Uterus (tissue), 4 donors: ENCODE measurements around the gene NFIC. TPM values are rescaled to one million over a fixed set of nuclear protein-coding genes. Genes with fewer than 3 reads are reported as not detected.

Experiments used
- DNase-seq, 2 donors: peaks; one replicate each; pipeline ENCODE4 v3.0.0-alpha.2; 2019 to 2020
- H3K27ac ChIP-seq, 2 donors: fragments of 200-600 bp; sonication (generic); 1 replicate in 1 of 2; 2 replicates in 1 of 2; pipeline ENCODE4 v1.5.1; 2016 to 2018
- H3K27me3 ChIP-seq, 2 donors: fragments of 200-600 bp; sonication (generic); one replicate each; pipeline ENCODE4 v1.5.1; 2018 to 2019; ENCODE audit warnings: control low read depth in 1 of 2
- H3K36me3 ChIP-seq, 2 donors: fragments of 200-600 bp; sonication (generic); one replicate each; pipeline ENCODE4 v1.5.1; 2019; ENCODE audit warnings: control low read depth in 1 of 2
- H3K4me1 ChIP-seq, 2 donors: fragments of 200-600 bp; sonication (generic); one replicate each; pipeline ENCODE4 v1.5.1; 2018 to 2019; ENCODE audit warnings: control low read depth in 1 of 2
- H3K4me3 ChIP-seq, 2 donors: fragments of 200-600 bp; sonication (generic); 1 replicate in 1 of 2; 2 replicates in 1 of 2; pipeline ENCODE4 v1.5.1; 2018 to 2019; ENCODE audit warnings: mild to moderate bottlenecking in 1 of 2
- H3K9me3 ChIP-seq, 2 donors: fragments of 200-600 bp; sonication (generic); one replicate each; pipeline ENCODE4 v1.5.1; 2019; ENCODE audit warnings: control low read depth in 1 of 2
- POLR2A ChIP-seq, 2 donors: fragments of 450-650 bp; IDR thresholded peaks; one replicate each; pipeline ENCODE4 v1.6.1; 2016; ENCODE audit warnings: antibody characterized with exemption in 2 of 2, mild to moderate bottlenecking in 1 of 2, moderate library complexity in 1 of 2
- intact Hi-C: fragments of 100-400 bp; cut with DNase I; formaldehyde crosslinking; loops from one replicate; pipeline ENCODE4 v1.15.1; 2023; ENCODE audit warnings: low total_unique reads
- total RNA-seq, 4 donors: library from RNA; depleted of rRNA in 3 of 4; stranded (reverse); fragments of >200 nt in 3 of 4; gene quantifications; one replicate each; pipeline versions ENCODE4 v1.1.0 to v1.2.4, GENCODE V29; 2014 to 2023
- TF ChIP-seq, protein P1 (sequence below), 4 experiments: fragments of 200-600 bp in 2 of 4; fragments of 450-650 bp in 2 of 4; sonication (generic) in 2 of 4; IDR thresholded peaks; one replicate each; pipeline ENCODE4 v1.5.1; 2016 to 2019; ENCODE audit warnings: antibody characterized with exemption in 4 of 4, mild to moderate bottlenecking in 2 of 4, moderate library complexity in 1 of 4
- donor health status: DM: yes; HTN: yes; CAD: no.

Gene NFIC
- total RNA-seq, 4 donors from 2014 or later = 18.5 to 361 (median 82.9) TPM

GRCh38 chr19:3469638-3470499, 103.5 kb downstream of the NFIC start:
- no peaks in the 10 kb centered on the region for H3K36me3 ChIP-seq
- no peaks in the 10 kb centered on the region for H3K27me3 ChIP-seq
- H3K9me3 ChIP-seq = no peaks in the 10 kb centered on the region
- peak overlapping the region; percentile 36 to 53 for H3K27ac ChIP-seq
- no peak overlapping the region for H3K4me3 ChIP-seq
- DNase-seq = peak in 1 of 2 donors; percentile 23
- TF ChIP-seq, protein P1, sequence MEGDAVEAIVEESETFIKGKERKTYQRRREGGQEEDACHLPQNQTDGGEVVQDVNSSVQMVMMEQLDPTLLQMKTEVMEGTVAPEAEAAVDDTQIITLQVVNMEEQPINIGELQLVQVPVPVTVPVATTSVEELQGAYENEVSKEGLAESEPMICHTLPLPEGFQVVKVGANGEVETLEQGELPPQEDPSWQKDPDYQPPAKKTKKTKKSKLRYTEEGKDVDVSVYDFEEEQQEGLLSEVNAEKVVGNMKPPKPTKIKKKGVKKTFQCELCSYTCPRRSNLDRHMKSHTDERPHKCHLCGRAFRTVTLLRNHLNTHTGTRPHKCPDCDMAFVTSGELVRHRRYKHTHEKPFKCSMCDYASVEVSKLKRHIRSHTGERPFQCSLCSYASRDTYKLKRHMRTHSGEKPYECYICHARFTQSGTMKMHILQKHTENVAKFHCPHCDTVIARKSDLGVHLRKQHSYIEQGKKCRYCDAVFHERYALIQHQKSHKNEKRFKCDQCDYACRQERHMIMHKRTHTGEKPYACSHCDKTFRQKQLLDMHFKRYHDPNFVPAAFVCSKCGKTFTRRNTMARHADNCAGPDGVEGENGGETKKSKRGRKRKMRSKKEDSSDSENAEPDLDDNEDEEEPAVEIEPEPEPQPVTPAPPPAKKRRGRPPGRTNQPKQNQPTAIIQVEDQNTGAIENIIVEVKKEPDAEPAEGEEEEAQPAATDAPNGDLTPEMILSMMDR (IDR thresholded peaks at IDR 0.05) = no peak
- TF ChIP-seq POLR2A (IDR thresholded peaks at IDR 0.05) = no peak
- peaks cover 0 to 13% of the 10 kb centered on the region in 2 donors for H3K4me1 ChIP-seq
- intact Hi-C loops = loop anchor here (2.0 kb wide), 1 partner anchor 31 kb away; no protein-coding TSS in a partner anchor

- H3K27me3 ChIP-seq = no peaks in the 10 kb centered on the region
- intact Hi-C loops = no loop called here
- H3K36me3 ChIP-seq = no peaks in the 10 kb centered on the region
- no peaks in the 10 kb centered on the region for H3K9me3 ChIP-seq
- H3K4me1 ChIP-seq = peaks cover 0 to 13% of the 10 kb centered on the region in 2 donors
- peak overlapping the region in 1 of 2 donors; percentile 26 for H3K27ac ChIP-seq
- DNase-seq = peak in 1 of 2 donors; percentile 18
- no peak overlapping the region for H3K4me3 ChIP-seq
- no peak for TF ChIP-seq POLR2A (IDR thresholded peaks at IDR 0.05)
- TF ChIP-seq, protein P1 (IDR thresholded peaks at IDR 0.05) = no peak
Observed at GRCh38 chr19:3470500-3471128, 104.2 kb downstream of the NFIC start.

DNA sequence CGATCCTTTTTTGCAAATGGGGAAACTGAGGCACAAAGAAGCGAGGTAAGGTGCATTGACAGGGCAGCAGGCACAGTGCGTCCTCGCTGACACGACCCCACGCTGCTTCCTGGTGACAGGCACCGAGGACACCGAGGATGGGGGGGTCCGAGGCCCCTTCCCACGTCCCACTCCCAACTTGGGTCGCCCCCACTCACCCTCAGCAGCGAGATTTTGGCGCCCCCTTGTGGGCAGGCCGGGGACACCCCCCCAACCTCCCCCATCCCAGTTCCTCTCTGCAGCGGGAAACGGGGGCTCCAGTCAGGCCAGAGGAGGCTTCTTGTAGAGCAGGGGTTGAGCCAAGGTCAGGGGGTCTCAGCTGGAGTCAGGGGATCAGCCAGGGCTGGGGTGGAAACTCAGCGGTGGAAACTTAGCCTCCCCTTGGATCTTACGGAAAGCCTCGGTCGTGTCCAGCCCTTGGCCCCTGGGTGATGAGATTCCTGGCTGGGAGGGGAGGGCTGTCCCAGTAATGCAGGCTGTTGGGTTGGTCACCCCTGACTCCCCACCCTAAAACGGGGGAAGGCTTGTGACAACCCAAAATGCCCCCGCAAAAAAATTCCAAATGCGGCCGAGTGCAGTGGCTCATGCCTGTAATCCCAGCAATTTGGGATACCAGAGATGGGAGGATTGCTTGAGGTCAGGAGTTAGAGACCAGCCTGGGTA, 105.7 kb downstream of the NFIC start:
- intact Hi-C loops = loop anchor here (2.0 kb wide), 1 partner anchor 145 kb away; no protein-coding TSS in a partner anchor
- Histone ChIP-seq H3K4me1 (peaks cover 0 to 3% of the 10 kb centered on the region in 2 donors), H3K27me3 (no peaks in the 10 kb centered on the region), H3K27ac (no peak overlapping the region), H3K4me3 (no peak overlapping the region), H3K9me3 (no peaks in the 10 kb centered on the region), H3K36me3 (no peaks in the 10 kb centered on the region)
- peak in 1 of 2 donors; percentile 63 for DNase-seq
- TF ChIP-seq, protein P1 (IDR thresholded peaks at IDR 0.05) = peak; percentile 76 to 93 (median 85)
- TF ChIP-seq POLR2A (IDR thresholded peaks at IDR 0.05) = peak in 1 of 2 donors; percentile 17

GRCh38 chr19:3474010-3474409, 107.6 kb downstream of the NFIC start:
- no peaks in the 10 kb centered on the region for H3K9me3 ChIP-seq
- TF ChIP-seq, protein P1 (IDR thresholded peaks at IDR 0.05) = no peak
- TF ChIP-seq POLR2A (IDR thresholded peaks at IDR 0.05) = no peak
- peaks cover 0 to 3% of the 10 kb centered on the region in 2 donors for H3K4me1 ChIP-seq
- intact Hi-C loops = no loop called here
- H3K27ac ChIP-seq = no peak overlapping the region
- H3K36me3 ChIP-seq = no peaks in the 10 kb centered on the region
- no peak for DNase-seq
- no peak overlapping the region for H3K4me3 ChIP-seq
- no peaks in the 10 kb centered on the region for H3K27me3 ChIP-seq
